Measurements from ENCODE around the gene LRRC8B.

The LRRC8B gene

DNA sequence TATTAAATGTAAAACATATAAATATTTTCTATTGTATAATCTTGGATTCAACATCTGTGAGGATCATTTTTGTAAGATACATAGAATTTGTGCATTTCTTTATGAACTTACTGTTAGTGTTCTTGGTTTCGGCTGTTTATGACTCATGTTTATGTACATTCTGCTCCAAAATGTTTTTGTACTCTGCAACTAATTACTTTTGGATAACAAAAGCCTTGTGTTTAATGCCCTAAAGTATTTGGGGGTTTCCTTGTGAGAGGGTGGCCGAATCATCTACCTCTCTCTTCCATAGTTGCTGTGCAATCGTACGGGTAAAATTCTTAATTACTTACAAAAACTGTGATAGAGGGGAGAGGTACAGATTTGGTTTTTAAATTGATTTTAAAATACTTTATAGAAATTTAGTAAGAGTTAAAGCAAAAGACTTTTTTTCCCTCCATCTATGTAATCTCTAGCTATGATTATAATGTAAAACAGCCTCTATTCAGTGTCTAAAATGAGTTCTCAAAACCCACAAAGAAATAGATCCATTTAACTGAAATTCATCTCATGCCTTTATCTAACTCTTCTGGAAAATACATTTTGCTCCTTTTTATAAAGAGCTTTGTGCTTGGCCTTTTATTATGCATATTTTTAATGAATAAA is 69.6 kb downstream of the LRRC8B start:
- ATAC-seq (ENCODE audit: insufficient read depth, low read depth) (no peak), DNase-seq (no peak)
- no peak overlapping the region for H3K4me2 ChIP-seq (ENCODE audit: insufficient read depth, low read length)
- H3K27me3 ChIP-seq (ENCODE audit: insufficient read depth, low read length, poor library complexity): no peaks in the 10 kb centered on the region
- TF ChIP-seq CTCF (IDR thresholded peaks at IDR 0.05; ENCODE audit: borderline replicate concordance, extremely low read depth, low read length, poor library complexity, severe bottlenecking) (no peak), EZH2 (IDR thresholded peaks at IDR 0.05; ENCODE audit: borderline replicate concordance, low read depth, low read length, severe bottlenecking) (no peak)
- H3K79me2 ChIP-seq (ENCODE audit: insufficient read depth, low read length): no peaks in the 10 kb centered on the region
- H3K9me3 ChIP-seq (ENCODE audit: insufficient read depth, low read length, severe bottlenecking): no peaks in the 10 kb centered on the region
- no peaks in the 10 kb centered on the region for H4K20me1 ChIP-seq (ENCODE audit: insufficient read depth, low read length)
- no peaks in the 10 kb centered on the region for H3K36me3 ChIP-seq (ENCODE audit: insufficient read depth, low read length)
- H3K4me1 ChIP-seq (ENCODE audit: insufficient read depth, low read length): no peaks in the 10 kb centered on the region
- H3K9ac ChIP-seq (ENCODE audit: low read depth, low read length): no peak overlapping the region
- H3K27ac ChIP-seq (ENCODE audit: low read length): no peak overlapping the region
- no peak overlapping the region for H3K4me3 ChIP-seq (ENCODE audit: low read depth in 1 of 2, low read length in 2 of 2)
- H2AFZ ChIP-seq (ENCODE audit: low read depth, low read length): no peak overlapping the region

DNA sequence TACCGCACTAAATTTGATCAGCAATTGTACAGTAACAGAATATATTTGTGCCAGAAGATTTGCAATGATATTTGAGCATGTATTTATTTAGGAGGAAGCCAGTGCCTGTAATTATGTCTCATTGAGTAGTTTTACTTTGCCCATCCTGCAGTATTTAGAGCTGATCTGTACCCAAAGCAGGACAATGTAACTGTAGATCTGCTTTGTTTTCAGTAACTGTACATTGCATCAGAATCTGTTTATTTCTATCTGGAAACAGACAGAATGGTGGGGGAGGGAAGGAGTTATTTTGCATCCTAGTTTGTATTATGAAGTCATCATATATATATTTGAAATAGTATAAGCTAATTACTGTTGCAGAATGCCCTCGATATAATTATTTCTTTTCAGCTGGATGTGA is 72.1 kb downstream of the LRRC8B start:
- Histone ChIP-seq H3K36me3 (ENCODE audit: insufficient read depth, low read length) (no peaks in the 10 kb centered on the region), H3K4me1 (ENCODE audit: insufficient read depth, low read length) (no peaks in the 10 kb centered on the region), H3K27me3 (ENCODE audit: insufficient read depth, low read length, poor library complexity) (no peaks in the 10 kb centered on the region), H3K79me2 (ENCODE audit: insufficient read depth, low read length) (no peaks in the 10 kb centered on the region), H4K20me1 (ENCODE audit: insufficient read depth, low read length) (no peaks in the 10 kb centered on the region), H3K4me3 (ENCODE audit: low read depth in 1 of 2, low read length in 2 of 2) (no peak overlapping the region), H2AFZ (ENCODE audit: low read depth, low read length) (no peak overlapping the region), H3K9me3 (ENCODE audit: insufficient read depth, low read length, severe bottlenecking) (no peaks in the 10 kb centered on the region), H3K27ac (ENCODE audit: low read length) (no peak overlapping the region), H3K9ac (ENCODE audit: low read depth, low read length) (no peak overlapping the region), H3K4me2 (ENCODE audit: insufficient read depth, low read length) (no peak overlapping the region)
- TF ChIP-seq CTCF (IDR thresholded peaks at IDR 0.05; ENCODE audit: borderline replicate concordance, extremely low read depth, low read length, poor library complexity, severe bottlenecking) (no peak), EZH2 (IDR thresholded peaks at IDR 0.05; ENCODE audit: borderline replicate concordance, low read depth, low read length, severe bottlenecking) (no peak)
- ATAC-seq (ENCODE audit: insufficient read depth, low read depth) (no peak), DNase-seq (no peak)

GRCh38 chr1:89598450-89599331 is 74.1 kb downstream of the LRRC8B start:
- Histone ChIP-seq H3K9me3 (ENCODE audit: insufficient read depth, low read length, severe bottlenecking) (no peaks in the 10 kb centered on the region), H4K20me1 (ENCODE audit: insufficient read depth, low read length) (no peaks in the 10 kb centered on the region), H3K27me3 (ENCODE audit: insufficient read depth, low read length, poor library complexity) (no peaks in the 10 kb centered on the region), H2AFZ (ENCODE audit: low read depth, low read length) (no peak overlapping the region), H3K4me3 (ENCODE audit: low read depth in 1 of 2, low read length in 2 of 2) (no peak overlapping the region), H3K79me2 (ENCODE audit: insufficient read depth, low read length) (no peaks in the 10 kb centered on the region), H3K9ac (ENCODE audit: low read depth, low read length) (no peak overlapping the region), H3K27ac (ENCODE audit: low read length) (no peak overlapping the region), H3K4me1 (ENCODE audit: insufficient read depth, low read length) (no peaks in the 10 kb centered on the region), H3K36me3 (ENCODE audit: insufficient read depth, low read length) (no peaks in the 10 kb centered on the region), H3K4me2 (ENCODE audit: insufficient read depth, low read length) (no peak overlapping the region)
- ATAC-seq (ENCODE audit: insufficient read depth, low read depth) (peak; percentile 93), DNase-seq (peak; percentile 10)
- TF ChIP-seq EZH2 (IDR thresholded peaks at IDR 0.05; ENCODE audit: borderline replicate concordance, low read depth, low read length, severe bottlenecking): no peak
- TF ChIP-seq CTCF (IDR thresholded peaks at IDR 0.05; ENCODE audit: borderline replicate concordance, extremely low read depth, low read length, poor library complexity, severe bottlenecking): peak; percentile 77

All from DND-41 (cell line).